ENCODE results near the gene MAN1A1. TPM values are rescaled to one million over a fixed set of nuclear protein-coding genes. Genes with fewer than 3 reads are reported as not detected.

Gene MAN1A1
- total and polyA plus RNA-seq, 4 donors: 68.2 to 209 (median 148) TPM

- Histone ChIP-seq H3K9ac (ENCODE audit: low read depth in 1 of 2, low read length in 2 of 2) (no peak overlapping the region), H3K4me3 (ENCODE audit: low read depth in 1 of 3, low read length in 3 of 3) (no peak overlapping the region), H3K27ac (ENCODE audit: low read depth in 1 of 2, low read length in 2 of 2) (no peak overlapping the region), H3K4me1 (ENCODE audit: control insufficient read depth in 4 of 4, insufficient read depth in 4 of 4, low read length in 3 of 4) (peaks cover 12 to 30% (median 21%) of the 10 kb centered on the region in 4 donors), H3K27me3 (ENCODE audit: control insufficient read depth in 4 of 4, insufficient read depth in 4 of 4, low read length in 3 of 4) (no peaks in the 10 kb centered on the region), H3K36me3 (ENCODE audit: control insufficient read depth in 4 of 4, insufficient read depth in 3 of 4, low read depth in 1 of 4, low read length in 3 of 4) (peaks cover 0 to 4% (median 1%) of the 10 kb centered on the region in 4 donors), H3K9me3 (ENCODE audit: control insufficient read depth in 4 of 4, low read length in 3 of 4) (no peaks in the 10 kb centered on the region)
- no peak for DNase-seq (ENCODE audit: low spot score)
- no peak for TF ChIP-seq FOXA1 (IDR thresholded peaks at IDR 0.05)
- TF ChIP-seq MAX (IDR thresholded peaks at IDR 0.05): no peak
- no peak for TF ChIP-seq CTCF (IDR thresholded peaks at IDR 0.05; ENCODE audit: low read depth, low read length, missing input control)
- no peak for TF ChIP-seq ATF3 (IDR thresholded peaks at IDR 0.05)
- TF ChIP-seq EGR1 (IDR thresholded peaks at IDR 0.05; ENCODE audit: low read depth in 2 of 2): no peak
- TF ChIP-seq RAD21 (IDR thresholded peaks at IDR 0.05): no peak
- no peak for TF ChIP-seq ZBTB33 (IDR thresholded peaks at IDR 0.05)
- TF ChIP-seq FOXA2 (IDR thresholded peaks at IDR 0.05): no peak
- TF ChIP-seq NR2F2 (IDR thresholded peaks at IDR 0.05): no peak
- TF ChIP-seq RXRA (IDR thresholded peaks at IDR 0.05): no peak
- no peak for TF ChIP-seq JUND (IDR thresholded peaks at IDR 0.05)
- TF ChIP-seq YY1 (IDR thresholded peaks at IDR 0.05): no peak
- TF ChIP-seq TAF1 (conservative IDR thresholded peaks at IDR 0.05): no peak
- no peak for TF ChIP-seq SP1 (IDR thresholded peaks at IDR 0.05)
- no peak for TF ChIP-seq HNF4G (IDR thresholded peaks at IDR 0.05)
- no peak for TF ChIP-seq HNF4A (conservative IDR thresholded peaks at IDR 0.05)
- no peak for TF ChIP-seq REST (IDR thresholded peaks at IDR 0.05)
- no peak for TF ChIP-seq GABPA (IDR thresholded peaks at IDR 0.05 in 1 of 2, conservative IDR thresholded peaks at IDR 0.05 in 1 of 2)
Measured at GRCh38 chr6:119210596-119210995, 139.0 kb downstream of the MAN1A1 start.

All from liver (tissue), 9 donors.